ENCODE measurements around the gene GRXCR2.

Gene GRXCR2

DNA sequence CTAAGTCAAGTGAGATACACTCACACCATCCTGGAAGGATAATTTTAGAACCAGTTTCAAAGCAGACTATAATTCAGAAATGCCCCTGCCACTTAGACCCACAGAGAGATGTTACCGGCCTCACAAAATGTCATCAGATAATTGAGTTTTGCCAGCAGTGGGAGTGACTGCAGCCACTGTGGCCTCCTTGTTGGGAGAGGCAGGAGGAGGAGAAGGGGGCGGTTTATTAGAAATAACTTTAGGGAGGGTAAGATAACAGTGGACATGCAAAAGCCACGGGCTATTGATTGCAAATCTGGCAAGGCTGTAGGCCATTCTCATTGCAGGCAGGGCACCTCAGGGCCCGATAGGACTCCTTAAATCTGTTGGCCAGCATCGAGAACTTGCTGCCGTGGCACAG, 13.4 kb downstream of the GRXCR2 start:
- no peak for TF ChIP-seq ZFX (IDR thresholded peaks at IDR 0.05)
- TF ChIP-seq, protein P1, sequence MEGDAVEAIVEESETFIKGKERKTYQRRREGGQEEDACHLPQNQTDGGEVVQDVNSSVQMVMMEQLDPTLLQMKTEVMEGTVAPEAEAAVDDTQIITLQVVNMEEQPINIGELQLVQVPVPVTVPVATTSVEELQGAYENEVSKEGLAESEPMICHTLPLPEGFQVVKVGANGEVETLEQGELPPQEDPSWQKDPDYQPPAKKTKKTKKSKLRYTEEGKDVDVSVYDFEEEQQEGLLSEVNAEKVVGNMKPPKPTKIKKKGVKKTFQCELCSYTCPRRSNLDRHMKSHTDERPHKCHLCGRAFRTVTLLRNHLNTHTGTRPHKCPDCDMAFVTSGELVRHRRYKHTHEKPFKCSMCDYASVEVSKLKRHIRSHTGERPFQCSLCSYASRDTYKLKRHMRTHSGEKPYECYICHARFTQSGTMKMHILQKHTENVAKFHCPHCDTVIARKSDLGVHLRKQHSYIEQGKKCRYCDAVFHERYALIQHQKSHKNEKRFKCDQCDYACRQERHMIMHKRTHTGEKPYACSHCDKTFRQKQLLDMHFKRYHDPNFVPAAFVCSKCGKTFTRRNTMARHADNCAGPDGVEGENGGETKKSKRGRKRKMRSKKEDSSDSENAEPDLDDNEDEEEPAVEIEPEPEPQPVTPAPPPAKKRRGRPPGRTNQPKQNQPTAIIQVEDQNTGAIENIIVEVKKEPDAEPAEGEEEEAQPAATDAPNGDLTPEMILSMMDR (conservative IDR thresholded peaks at IDR 0.05) = no peak
- H3K27ac ChIP-seq = no peak overlapping the region

DNA sequence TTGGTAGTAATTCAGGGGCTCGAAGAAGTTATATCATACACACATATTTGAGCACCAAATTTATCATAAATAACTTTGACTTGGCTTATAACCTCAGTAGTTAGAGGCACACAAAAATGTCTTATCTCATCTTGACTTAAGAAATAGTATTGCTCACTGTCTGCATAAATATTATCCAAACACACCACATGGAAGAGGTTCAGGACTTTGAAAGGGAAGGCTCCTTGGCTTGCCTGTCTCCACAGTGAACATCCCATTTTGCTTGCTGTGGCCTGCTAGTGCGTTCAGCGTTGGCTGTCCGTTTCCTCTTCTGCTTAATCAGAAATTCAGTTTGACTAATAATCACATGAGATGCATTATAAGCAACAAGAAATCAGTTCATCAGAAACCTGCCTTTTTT, 13.9 kb downstream of the GRXCR2 start:
- no peak overlapping the region for H3K27ac ChIP-seq

DNA sequence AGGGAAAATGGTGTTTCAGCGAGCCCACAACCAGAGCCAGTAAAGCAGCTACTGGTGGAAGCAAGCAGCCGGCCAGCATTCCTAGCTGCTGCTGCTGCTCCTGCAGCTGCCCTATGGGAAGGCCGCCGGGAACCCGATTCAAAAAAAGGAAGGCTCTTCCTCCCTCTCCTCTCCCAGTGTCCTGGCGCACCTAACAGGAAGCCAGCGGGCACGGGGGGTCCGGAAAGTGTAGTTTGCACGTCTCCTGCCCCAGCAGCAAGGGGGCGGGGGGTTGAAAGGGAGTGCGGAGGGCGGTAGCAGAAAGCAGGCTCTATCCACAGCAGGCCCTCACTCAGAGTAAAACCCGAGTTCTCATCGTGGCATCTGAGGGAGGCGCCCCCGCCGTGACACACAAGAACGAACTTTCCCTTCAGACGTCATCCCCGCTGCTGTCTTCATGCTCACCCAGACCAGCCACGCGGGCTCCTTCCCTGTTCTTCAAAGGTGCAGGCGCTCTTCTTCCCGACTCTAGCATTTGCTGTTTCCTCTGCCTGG, 16.5 kb downstream of the GRXCR2 start:
- H3K27ac ChIP-seq = no peak overlapping the region
- TF ChIP-seq, protein P1 (conservative IDR thresholded peaks at IDR 0.05) = no peak
- TF ChIP-seq ZFX (IDR thresholded peaks at IDR 0.05) = no peak

More for the DNA sequence above, 13.9 kb downstream of the GRXCR2 start:
- no peak for TF ChIP-seq ZFX (IDR thresholded peaks at IDR 0.05)
- TF ChIP-seq, protein P1 (conservative IDR thresholded peaks at IDR 0.05) = no peak

DNA sequence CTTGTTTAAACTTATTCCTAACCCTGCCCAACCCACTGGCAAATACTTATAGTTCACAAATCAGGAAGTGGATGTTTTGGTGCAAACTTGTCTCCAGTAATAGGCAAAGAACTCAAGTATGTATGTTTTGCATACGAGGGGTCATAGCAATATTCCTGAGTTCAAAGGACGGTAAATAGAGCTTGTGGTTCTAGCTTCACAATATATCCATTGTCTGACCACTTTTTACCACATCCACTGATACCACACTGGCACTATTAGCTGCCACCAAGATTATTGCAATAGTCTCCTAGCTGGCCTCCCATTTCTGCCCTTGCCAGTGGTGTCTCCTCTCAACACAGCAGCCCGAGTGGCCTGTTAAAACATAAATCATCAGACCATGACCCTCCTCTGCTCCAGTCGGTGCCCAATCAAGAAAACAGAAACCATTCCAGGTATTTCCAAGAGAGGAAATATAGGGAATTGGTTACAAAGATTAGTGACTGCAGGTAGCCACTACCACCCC, 17.0 kb downstream of the GRXCR2 start:
- no peak overlapping the region for H3K27ac ChIP-seq
- TF ChIP-seq, protein P1 (conservative IDR thresholded peaks at IDR 0.05) = no peak
- TF ChIP-seq ZFX (IDR thresholded peaks at IDR 0.05) = no peak

DNA sequence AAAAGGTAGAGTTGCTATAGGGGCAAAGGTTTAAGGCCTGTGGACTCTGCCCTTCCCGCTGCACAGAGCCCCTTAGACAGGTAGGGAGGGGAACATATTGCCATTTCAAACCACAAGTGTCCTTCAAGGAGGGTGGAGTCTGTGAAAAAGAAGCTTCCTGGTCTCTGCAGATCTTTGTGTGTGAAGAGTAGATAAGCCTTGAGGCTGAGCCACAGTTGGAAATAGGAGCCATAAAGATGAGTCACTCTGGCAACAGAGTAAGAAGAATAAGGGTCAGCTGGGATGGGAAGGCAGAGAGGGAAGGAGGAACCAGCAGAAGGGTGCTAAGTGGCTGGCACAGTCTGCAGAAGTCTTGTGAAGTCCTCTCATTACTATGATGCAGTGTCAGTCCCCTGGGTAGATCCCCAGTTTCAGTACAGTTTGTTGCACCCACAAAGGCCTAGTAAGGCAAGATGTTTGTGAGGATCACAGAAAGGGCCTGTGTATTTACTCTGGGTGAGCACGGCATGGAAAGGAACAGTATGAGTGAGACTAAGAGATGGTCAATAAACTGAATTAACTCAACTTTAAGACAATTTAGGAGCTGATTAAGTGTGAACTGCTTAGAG, 18.1 kb downstream of the GRXCR2 start:
- no peak overlapping the region for H3K27ac ChIP-seq
- TF ChIP-seq ZFX (IDR thresholded peaks at IDR 0.05) = no peak
- TF ChIP-seq, protein P1 (conservative IDR thresholded peaks at IDR 0.05) = no peak

DNA sequence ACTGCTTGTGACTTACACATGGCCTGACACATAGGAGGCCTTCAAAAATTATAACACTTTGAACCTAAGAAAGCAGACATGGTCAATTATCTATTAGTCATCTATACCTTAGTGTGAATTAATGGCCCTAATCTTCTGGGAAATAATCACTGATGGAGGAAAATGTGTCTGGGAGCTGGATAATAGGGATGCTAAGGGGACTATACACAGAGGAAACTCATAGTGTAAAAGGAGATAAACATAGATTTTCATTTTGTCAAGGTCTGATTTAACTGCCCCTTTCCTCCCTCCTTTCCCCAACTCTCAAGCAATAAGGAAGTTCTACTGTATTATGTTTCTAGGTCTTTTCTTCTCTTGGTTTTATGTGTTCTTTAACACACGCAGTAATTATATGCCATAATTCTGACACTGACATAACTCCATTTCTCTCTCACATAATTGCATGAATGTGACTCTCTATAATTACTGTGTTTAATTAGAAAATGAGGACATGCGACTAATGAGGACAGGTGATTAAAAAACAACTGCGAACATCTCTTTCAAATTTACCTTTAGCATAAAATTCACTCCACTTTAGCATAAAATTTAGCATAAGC, 18.9 kb downstream of the GRXCR2 start:
- no peak overlapping the region for H3K27ac ChIP-seq

DNA sequence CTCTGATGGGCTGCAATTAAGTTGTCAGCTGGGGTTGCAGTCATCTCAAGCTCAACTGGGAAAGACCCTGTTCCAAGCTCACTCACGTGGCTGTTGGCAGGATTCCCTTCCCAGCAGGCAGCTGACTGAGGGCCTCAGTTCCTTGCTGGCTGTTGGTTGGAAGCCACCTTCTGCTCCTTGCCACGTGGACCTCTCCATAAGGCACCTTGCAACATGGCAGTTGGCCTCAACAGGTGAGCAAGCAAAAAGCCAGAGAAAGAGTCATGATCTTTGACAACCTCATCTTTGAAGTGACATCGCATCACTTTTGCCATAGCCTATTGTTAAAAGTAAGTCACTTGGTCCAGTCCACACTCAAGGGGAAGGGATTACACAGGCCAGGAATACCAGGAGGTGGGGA, 19.8 kb downstream of the GRXCR2 start:
- TF ChIP-seq, protein P1 (conservative IDR thresholded peaks at IDR 0.05) = no peak
- no peak for TF ChIP-seq ZFX (IDR thresholded peaks at IDR 0.05)
- no peak overlapping the region for H3K27ac ChIP-seq

More for the DNA sequence above, 18.9 kb downstream of the GRXCR2 start:
- TF ChIP-seq, protein P1 (conservative IDR thresholded peaks at IDR 0.05) = no peak
- no peak for TF ChIP-seq ZFX (IDR thresholded peaks at IDR 0.05)
